Ovary (tissue), 3 donors: ENCODE measurements around the gene PPA1.

Source experiments
- CTCF ChIP-seq, 3 donors: fragments of 450-650 bp in 2 of 3; fragments of 200-600 bp in 1 of 3; IDR thresholded peaks; one replicate each; pipeline versions ENCODE4 v1.5.1 to v1.8.0; 2016 to 2022; ENCODE audit warnings: antibody characterized with exemption in 3 of 3, mild to moderate bottlenecking in 1 of 3
- EP300 ChIP-seq: sonication (generic); formaldehyde crosslinking; IDR thresholded peaks from one replicate; pipeline ENCODE4 v1.6.1; 2017; ENCODE audit warnings: antibody characterized with exemption
- donor health status: DM: no; HTN: no; CAD: no.

- TF ChIP-seq CTCF (IDR thresholded peaks at IDR 0.05): no peak
- TF ChIP-seq EP300: no peak
Measured at GRCh38 chr10:70233939-70234300, 691 bp upstream of the PPA1 start.
